GM19468 (cell line): ENCODE results near the gene CACNA1D.
"Not testable (repeated sequence)": the region's sequence is repeated elsewhere in the genome, so short reads cannot be mapped to it uniquely, and the experiment has no call there.

Experiments
- ATAC-seq: cut with Tn5 transposase; IDR thresholded peaks from one replicate; pipeline ENCODE4 v1.9.1; 2021; ENCODE audit warnings: mild to moderate bottlenecking, moderate library complexity, moderate number of reproducible peaks; ENCODE audit not compliant: unreplicated experiment; ENCODE audit errors: extremely low read depth

Gene CACNA1D

GRCh38 chr3:53493963-53494791 is at the start of gene CACNA1D:
Gene CACNA1D (plus strand): TSS chr3:53494611. CDS start chr3:53495167, 556 bp downstream.
- no peak for ATAC-seq

- ATAC-seq, result no peak
Measured at GRCh38 chr3:53457068-53457467, 37.3 kb upstream of the CACNA1D start.

GRCh38 chr3:53460326-53460725 is 34.1 kb upstream of the CACNA1D start:
- ATAC-seq, result no peak

- ATAC-seq, result no peak
Measured at GRCh38 chr3:53464424-53464823, 30.0 kb upstream of the CACNA1D start.

- not testable (repeated sequence) for ATAC-seq
Measured at GRCh38 chr3:53469758-53470157, 24.7 kb upstream of the CACNA1D start.

- no peak for ATAC-seq
Measured at GRCh38 chr3:53473422-53473821, 21.0 kb upstream of the CACNA1D start.

- not testable (repeated sequence) for ATAC-seq
Measured at GRCh38 chr3:53476372-53476771, 18.0 kb upstream of the CACNA1D start.

- not testable (repeated sequence) for ATAC-seq
Measured at GRCh38 chr3:53477689-53478088, 16.7 kb upstream of the CACNA1D start.

- ATAC-seq, result no peak
Measured at GRCh38 chr3:53478166-53478830, 16.1 kb upstream of the CACNA1D start.

- ATAC-seq, result no peak
Measured at GRCh38 chr3:53478921-53479664, 15.3 kb upstream of the CACNA1D start.

GRCh38 chr3:53482227-53482626 is 12.2 kb upstream of the CACNA1D start:
- ATAC-seq, result no peak

GRCh38 chr3:53483821-53484220 is 10.6 kb upstream of the CACNA1D start:
- no peak for ATAC-seq

GRCh38 chr3:53484984-53485383 is 9.4 kb upstream of the CACNA1D start:
- no peak for ATAC-seq

GRCh38 chr3:53485675-53486403 is 8.6 kb upstream of the CACNA1D start:
- no peak for ATAC-seq

GRCh38 chr3:53486961-53487654 is 7.3 kb upstream of the CACNA1D start:
- ATAC-seq, result no peak

- ATAC-seq, result no peak
Measured at GRCh38 chr3:53489386-53489785, 5.0 kb upstream of the CACNA1D start.

GRCh38 chr3:53489787-53490458 is 4.5 kb upstream of the CACNA1D start:
- ATAC-seq, result no peak

GRCh38 chr3:53490459-53490968 is 3.9 kb upstream of the CACNA1D start:
- ATAC-seq, result no peak

GRCh38 chr3:53491276-53491675 is 3.1 kb upstream of the CACNA1D start:
- no peak for ATAC-seq
